Peyer's patch (tissue), 4 donors: ENCODE measurements around the gene AGAP1.

Experiments used
- CTCF ChIP-seq, 6 experiments: fragments of 450-650 bp in 4 of 6; fragments of 200-600 bp in 2 of 6; sonication (generic) in 1 of 6; IDR thresholded peaks; one replicate each; pipeline ENCODE4 v1.5.1; 2017 to 2019; ENCODE audit warnings: antibody characterized with exemption in 6 of 6, mild to moderate bottlenecking in 3 of 6, moderate library complexity in 1 of 6
- POLR2A ChIP-seq, 2 donors: fragments of 450-650 bp; IDR thresholded peaks; one replicate each; pipeline ENCODE4 v1.5.1; 2017; ENCODE audit warnings: antibody characterized with exemption in 2 of 2, mild to moderate bottlenecking in 2 of 2, moderate library complexity in 2 of 2

GRCh38 chr2:235577404-235578330 is 83.8 kb downstream of the AGAP1 start:
- TF ChIP-seq CTCF (IDR thresholded peaks at IDR 0.05) (no peak), POLR2A (IDR thresholded peaks at IDR 0.05) (no peak)
